Fibroblast of skin of back (primary cell): ENCODE measurements around the gene TMEM200A.

Experiments
- DNase-seq: peaks from one replicate; pipeline ENCODE4 v3.0.0-alpha.2; 2013

TMEM200A gene

GRCh38 chr6:130377915-130378314, 12.1 kb downstream of the TMEM200A start:
- no peak for DNase-seq

GRCh38 chr6:130379223-130379622, 13.4 kb downstream of the TMEM200A start:
- no peak for DNase-seq

GRCh38 chr6:130381012-130381411, 15.2 kb downstream of the TMEM200A start:
- no peak for DNase-seq

GRCh38 chr6:130381459-130382380, 15.9 kb downstream of the TMEM200A start:
- no peak for DNase-seq

- no peak for DNase-seq
Observed at GRCh38 chr6:130382872-130383490, 17.2 kb downstream of the TMEM200A start.

- DNase-seq, result peak; percentile 73
Observed at GRCh38 chr6:130385064-130385695, 19.4 kb downstream of the TMEM200A start.

- no peak for DNase-seq
Observed at GRCh38 chr6:130389142-130389541, 23.3 kb downstream of the TMEM200A start.

- no peak for DNase-seq
Observed at GRCh38 chr6:130390890-130391289, 25.1 kb downstream of the TMEM200A start.

GRCh38 chr6:130393306-130393705, 27.5 kb downstream of the TMEM200A start:
- no peak for DNase-seq

GRCh38 chr6:130394246-130394645, 28.4 kb downstream of the TMEM200A start:
- DNase-seq, result no peak

- no peak for DNase-seq
Observed at GRCh38 chr6:130395164-130395563, 29.3 kb downstream of the TMEM200A start.

GRCh38 chr6:130396722-130397121, 30.9 kb downstream of the TMEM200A start:
- DNase-seq, result no peak

- DNase-seq, result no peak
Observed at GRCh38 chr6:130405549-130405948, 39.7 kb downstream of the TMEM200A start.

GRCh38 chr6:130407032-130407431, 41.2 kb downstream of the TMEM200A start:
- no peak for DNase-seq

- DNase-seq, result peak; percentile 75
Observed at GRCh38 chr6:130409418-130410100, 43.7 kb downstream of the TMEM200A start.

- DNase-seq, result no peak
Observed at GRCh38 chr6:130411481-130411880, 45.7 kb downstream of the TMEM200A start.

- no peak for DNase-seq
Observed at GRCh38 chr6:130412556-130413290, 46.9 kb downstream of the TMEM200A start.

GRCh38 chr6:130417951-130418350, 52.1 kb downstream of the TMEM200A start:
- peak; percentile 27 for DNase-seq

- no peak for DNase-seq
Observed at GRCh38 chr6:130420911-130421310, 55.1 kb downstream of the TMEM200A start.

- peak; percentile 89 for DNase-seq
Observed at GRCh38 chr6:130421585-130421984, 55.8 kb downstream of the TMEM200A start.

- no peak for DNase-seq
Observed at GRCh38 chr6:130423044-130423443, 57.2 kb downstream of the TMEM200A start.

GRCh38 chr6:130424710-130425109, 58.9 kb downstream of the TMEM200A start:
- no peak for DNase-seq
